Stimulated activated naive CD8-positive, alpha-beta T cell treated with anti-CD3 and anti-CD28 coated beads, Interleukin-15, Interleukin-2, amounts not matched to agents 100 ng/mL and 50 ng/mL, for 24 hours (primary cell): ENCODE results near the gene KDM8.
A peak's percentile ranks its signal among the peaks of the same experiment; 100 is the strongest.

Source experiments
- H3K27ac Mint-ChIP-seq: one replicate; pipeline ENCODE4 v1.8.0; 2021; ENCODE audit warnings: mild to moderate bottlenecking, mixed read lengths
- H3K27me3 Mint-ChIP-seq: one replicate; pipeline ENCODE4 v1.8.0; 2021; ENCODE audit warnings: mixed read lengths
- H3K36me3 Mint-ChIP-seq: one replicate; pipeline ENCODE4 v1.8.0; 2021; ENCODE audit warnings: low read depth, mixed read lengths
- H3K4me1 Mint-ChIP-seq: one replicate; pipeline ENCODE4 v1.8.0; 2021; ENCODE audit warnings: low read depth, mixed read lengths
- H3K4me3 Mint-ChIP-seq: one replicate; pipeline ENCODE4 v1.8.0; 2021; ENCODE audit warnings: mild to moderate bottlenecking, mixed read lengths
- H3K9me3 Mint-ChIP-seq: one replicate; pipeline ENCODE4 v1.8.0; 2021; ENCODE audit warnings: mixed read lengths

Gene KDM8

GRCh38 chr16:27203507-27204311, at the start of gene KDM8:
KDM8 (plus strand) TSS chr16:27203526; CDS start chr16:27210124, 6,598 bp downstream.
- Mint-ChIP-seq H3K27ac (peak within 1 kb of the TSS; percentile 100), H3K27me3 (no peaks in the 10 kb centered on the region), H3K4me3 (peak within 1 kb of the TSS; percentile 98), H3K4me1 (peaks cover 68% of the 10 kb centered on the region), H3K36me3 (peaks cover 4% of the 10 kb centered on the region), H3K9me3 (no peaks in the 10 kb centered on the region)

DNA sequence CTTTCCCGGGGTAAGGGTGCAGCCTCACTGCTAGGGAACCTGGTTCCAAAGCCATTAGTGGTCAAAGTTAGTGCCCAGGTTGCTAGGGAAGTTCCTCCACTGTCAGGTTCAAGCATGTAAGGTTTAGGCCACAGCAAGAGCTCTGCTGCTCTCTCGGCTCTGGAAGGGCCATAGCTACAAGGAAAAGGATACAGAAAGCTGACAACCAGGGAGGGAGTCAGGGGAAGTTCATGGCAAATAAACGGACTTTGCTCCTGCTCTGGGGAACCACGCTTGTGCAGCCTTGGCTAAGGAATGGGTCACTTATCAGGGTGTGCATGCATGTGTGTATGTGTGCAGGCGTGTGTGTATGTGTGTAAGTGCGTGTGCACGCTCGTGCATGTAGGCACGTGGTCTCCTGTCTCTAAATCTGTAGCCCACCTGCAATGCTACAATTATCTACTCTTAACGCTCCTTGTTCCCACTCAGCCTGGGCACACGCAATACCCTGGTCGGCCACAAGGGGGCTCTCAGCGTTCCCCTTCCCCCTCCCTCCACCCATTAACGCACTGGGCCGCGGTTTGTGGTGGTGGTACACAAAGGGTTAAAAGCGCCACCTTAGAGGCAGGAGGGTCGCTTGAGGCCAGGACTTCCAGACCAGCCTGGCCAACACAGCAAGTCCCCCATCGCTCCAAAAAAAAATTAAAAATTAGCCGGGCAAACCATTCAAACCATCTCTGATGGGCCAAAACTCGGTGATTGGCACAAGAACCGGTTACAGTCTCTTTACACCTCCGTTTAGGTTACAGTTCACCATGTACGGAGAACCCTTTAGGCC, 48.4 kb upstream of the KDM8 start:
- no peaks in the 10 kb centered on the region for H3K36me3 Mint-ChIP-seq
- H3K27me3 Mint-ChIP-seq: no peaks in the 10 kb centered on the region
- H3K4me3 Mint-ChIP-seq: no peak overlapping the region
- peaks cover 10% of the 10 kb centered on the region for H3K4me1 Mint-ChIP-seq
- H3K9me3 Mint-ChIP-seq: no peaks in the 10 kb centered on the region
- no peak overlapping the region for H3K27ac Mint-ChIP-seq

DNA sequence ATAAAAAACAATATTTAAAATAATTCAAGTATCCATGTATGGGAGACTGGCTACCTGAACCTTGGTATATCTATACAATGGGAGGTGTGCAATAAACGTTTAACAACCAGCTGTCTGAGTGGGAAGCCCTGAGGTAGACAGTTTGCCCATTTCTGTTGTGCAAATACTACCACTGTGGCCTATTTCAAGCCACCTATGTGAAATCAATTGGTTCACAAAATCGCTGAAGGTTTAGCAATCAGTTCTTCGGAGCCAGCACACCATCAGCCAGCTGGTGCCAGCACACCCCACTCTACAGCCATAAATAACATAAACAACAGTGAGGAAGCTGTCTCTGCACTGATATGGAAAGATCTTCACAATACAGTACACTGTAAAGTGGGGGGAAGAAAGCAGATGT, 46.7 kb upstream of the KDM8 start:
- Mint-ChIP-seq H3K27me3 (no peaks in the 10 kb centered on the region), H3K4me3 (no peak overlapping the region), H3K4me1 (peaks cover 10% of the 10 kb centered on the region), H3K36me3 (no peaks in the 10 kb centered on the region), H3K27ac (no peak overlapping the region), H3K9me3 (no peaks in the 10 kb centered on the region)

DNA sequence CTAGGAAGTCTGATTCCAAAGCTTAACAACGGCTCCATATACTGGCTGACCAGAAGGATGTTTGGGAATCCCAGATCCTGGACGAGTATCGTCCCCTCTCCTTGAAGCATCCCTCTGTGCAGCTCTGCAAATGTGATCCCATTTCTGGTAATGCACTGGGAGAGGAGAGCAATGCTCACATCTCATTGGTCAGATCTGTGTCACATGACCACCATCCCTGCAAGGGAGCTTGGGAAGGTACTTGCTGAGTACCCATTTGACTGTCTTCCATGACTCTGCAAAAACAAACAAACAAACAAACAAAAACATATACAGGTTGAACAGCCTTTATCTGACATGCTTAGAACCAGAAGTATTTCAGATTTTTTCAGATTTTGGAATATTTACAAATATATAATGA, 41.9 kb upstream of the KDM8 start:
- Mint-ChIP-seq H3K4me3 (no peak overlapping the region), H3K27ac (no peak overlapping the region), H3K36me3 (no peaks in the 10 kb centered on the region), H3K9me3 (peaks cover 3% of the 10 kb centered on the region), H3K4me1 (peaks cover 4% of the 10 kb centered on the region), H3K27me3 (no peaks in the 10 kb centered on the region)

- H3K27ac Mint-ChIP-seq: no peak overlapping the region
- H3K4me1 Mint-ChIP-seq: peaks cover 19% of the 10 kb centered on the region
- H3K9me3 Mint-ChIP-seq: peaks cover 3% of the 10 kb centered on the region
- no peaks in the 10 kb centered on the region for H3K36me3 Mint-ChIP-seq
- H3K4me3 Mint-ChIP-seq: no peak overlapping the region
- no peaks in the 10 kb centered on the region for H3K27me3 Mint-ChIP-seq
Observed at GRCh38 chr16:27164352-27164751, 39.0 kb upstream of the KDM8 start.

GRCh38 chr16:27165576-27165975, 37.8 kb upstream of the KDM8 start:
- H3K27me3 Mint-ChIP-seq: no peaks in the 10 kb centered on the region
- H3K9me3 Mint-ChIP-seq: peaks cover 3% of the 10 kb centered on the region
- H3K4me1 Mint-ChIP-seq: peaks cover 32% of the 10 kb centered on the region
- no peaks in the 10 kb centered on the region for H3K36me3 Mint-ChIP-seq
- H3K4me3 Mint-ChIP-seq: no peak overlapping the region
- H3K27ac Mint-ChIP-seq: no peak overlapping the region

- peak overlapping the region; percentile 87 for H3K27ac Mint-ChIP-seq
- H3K9me3 Mint-ChIP-seq: peaks cover 12% of the 10 kb centered on the region
- H3K27me3 Mint-ChIP-seq: no peaks in the 10 kb centered on the region
- H3K4me3 Mint-ChIP-seq: no peak overlapping the region
- H3K4me1 Mint-ChIP-seq: peaks cover 61% of the 10 kb centered on the region
- H3K36me3 Mint-ChIP-seq: peaks cover 12% of the 10 kb centered on the region
Observed at GRCh38 chr16:27168790-27169189, 34.5 kb upstream of the KDM8 start.

- H3K27ac Mint-ChIP-seq: peak overlapping the region; percentile 87
- peaks cover 69% of the 10 kb centered on the region for H3K4me1 Mint-ChIP-seq
- H3K36me3 Mint-ChIP-seq: peaks cover 12% of the 10 kb centered on the region
- H3K4me3 Mint-ChIP-seq: peak overlapping the region; percentile 55
- peaks cover 12% of the 10 kb centered on the region for H3K9me3 Mint-ChIP-seq
- H3K27me3 Mint-ChIP-seq: no peaks in the 10 kb centered on the region
Observed at GRCh38 chr16:27169511-27170071, 33.7 kb upstream of the KDM8 start.

GRCh38 chr16:27171584-27171983, 31.7 kb upstream of the KDM8 start:
- no peak overlapping the region for H3K4me3 Mint-ChIP-seq
- H3K27me3 Mint-ChIP-seq: no peaks in the 10 kb centered on the region
- H3K9me3 Mint-ChIP-seq: peaks cover 12% of the 10 kb centered on the region
- peak overlapping the region; percentile 68 for H3K27ac Mint-ChIP-seq
- peaks cover 12% of the 10 kb centered on the region for H3K36me3 Mint-ChIP-seq
- H3K4me1 Mint-ChIP-seq: peaks cover 83% of the 10 kb centered on the region

DNA sequence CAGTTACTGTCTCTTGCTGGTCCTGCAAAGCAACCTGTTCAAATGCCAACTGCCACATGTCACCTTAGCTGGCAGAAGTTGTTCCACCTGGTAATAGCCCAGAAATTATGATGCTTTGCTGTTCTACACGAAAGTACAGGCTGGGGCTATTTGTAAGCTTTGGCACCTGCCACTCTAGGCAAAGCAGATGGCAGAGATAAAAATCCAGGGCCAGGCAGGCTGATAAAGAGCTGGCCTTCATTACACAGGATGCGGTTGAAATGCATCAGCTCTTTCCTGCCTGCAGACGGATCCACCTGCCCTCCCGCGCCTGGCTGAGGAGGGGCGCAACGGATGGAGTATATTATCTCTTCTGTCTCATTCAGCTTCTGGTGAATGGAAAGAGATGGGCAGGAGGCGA, 29.3 kb upstream of the KDM8 start:
- Mint-ChIP-seq H3K36me3 (peaks cover 12% of the 10 kb centered on the region), H3K27me3 (no peaks in the 10 kb centered on the region), H3K4me1 (peaks cover 93% of the 10 kb centered on the region), H3K4me3 (no peak overlapping the region), H3K27ac (peak overlapping the region; percentile 39), H3K9me3 (peaks cover 12% of the 10 kb centered on the region)

DNA sequence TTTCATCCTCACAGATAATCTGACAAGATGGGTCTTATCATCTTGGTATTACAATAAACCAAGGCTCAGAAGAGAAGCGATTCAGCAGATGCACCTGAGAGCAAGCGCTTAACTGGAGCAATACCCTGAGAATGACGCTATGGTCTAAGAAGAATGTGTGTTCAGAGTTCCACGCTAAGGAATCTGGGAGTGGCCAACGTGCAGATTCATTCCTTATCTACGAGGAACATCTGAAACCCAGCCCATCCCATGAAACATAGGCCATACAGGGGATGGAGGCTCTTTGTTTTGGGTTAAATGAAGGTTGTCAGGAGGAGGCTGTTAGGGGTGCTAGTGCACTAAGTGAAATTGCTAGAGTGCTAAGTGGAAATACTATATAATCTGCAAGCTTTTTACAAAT, 28.5 kb upstream of the KDM8 start:
- Mint-ChIP-seq H3K27ac (peak overlapping the region; percentile 54), H3K4me1 (peaks cover 93% of the 10 kb centered on the region), H3K9me3 (peaks cover 12% of the 10 kb centered on the region), H3K27me3 (no peaks in the 10 kb centered on the region), H3K4me3 (no peak overlapping the region), H3K36me3 (peaks cover 12% of the 10 kb centered on the region)

- Mint-ChIP-seq H3K27ac (peak overlapping the region; percentile 64), H3K4me3 (peak overlapping the region; percentile 10), H3K9me3 (peaks cover 12% of the 10 kb centered on the region), H3K4me1 (peaks cover 84% of the 10 kb centered on the region), H3K36me3 (peaks cover 12% of the 10 kb centered on the region), H3K27me3 (no peaks in the 10 kb centered on the region)
Observed at GRCh38 chr16:27175888-27176287, 27.4 kb upstream of the KDM8 start.

DNA sequence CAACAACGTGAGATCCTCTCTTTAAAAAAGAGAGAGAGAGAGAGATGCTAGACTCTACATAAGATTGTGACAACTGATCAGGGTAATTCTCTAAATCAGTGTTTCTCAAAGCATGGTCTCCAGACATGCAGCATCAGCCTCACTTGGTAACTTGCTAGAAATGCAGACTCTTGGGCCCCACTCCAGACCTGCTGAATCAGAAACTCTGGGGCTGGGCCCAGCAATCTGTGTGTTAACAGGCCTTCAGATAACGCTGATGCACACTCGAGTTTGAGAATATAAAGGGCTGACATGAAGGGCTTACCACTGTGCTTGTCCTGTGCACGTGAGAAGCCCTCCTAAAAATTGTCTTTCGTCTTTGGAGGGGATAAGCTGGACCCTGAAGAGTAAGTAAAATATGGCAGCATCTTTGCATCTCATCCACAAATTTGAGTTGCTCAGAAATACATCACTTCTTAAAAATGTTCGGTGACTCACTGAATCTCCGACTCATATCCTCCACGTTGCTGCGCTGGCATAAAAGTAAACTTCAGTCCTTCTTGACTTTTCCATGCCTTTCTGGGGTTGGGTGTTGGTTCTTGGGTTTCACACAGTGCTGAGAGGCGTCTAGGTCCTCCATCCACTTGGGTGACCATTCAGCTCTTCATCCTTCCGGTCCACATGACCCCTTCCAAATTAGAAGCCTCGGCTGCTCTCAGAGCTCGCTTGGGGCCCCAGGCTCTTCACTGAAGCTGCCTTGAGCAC, 26.1 kb upstream of the KDM8 start:
- Mint-ChIP-seq H3K9me3 (peaks cover under 1% of the 10 kb centered on the region), H3K4me1 (peaks cover 73% of the 10 kb centered on the region), H3K27ac (peak overlapping the region; percentile 93), H3K36me3 (peaks cover under 1% of the 10 kb centered on the region), H3K27me3 (no peaks in the 10 kb centered on the region), H3K4me3 (no peak overlapping the region)

DNA sequence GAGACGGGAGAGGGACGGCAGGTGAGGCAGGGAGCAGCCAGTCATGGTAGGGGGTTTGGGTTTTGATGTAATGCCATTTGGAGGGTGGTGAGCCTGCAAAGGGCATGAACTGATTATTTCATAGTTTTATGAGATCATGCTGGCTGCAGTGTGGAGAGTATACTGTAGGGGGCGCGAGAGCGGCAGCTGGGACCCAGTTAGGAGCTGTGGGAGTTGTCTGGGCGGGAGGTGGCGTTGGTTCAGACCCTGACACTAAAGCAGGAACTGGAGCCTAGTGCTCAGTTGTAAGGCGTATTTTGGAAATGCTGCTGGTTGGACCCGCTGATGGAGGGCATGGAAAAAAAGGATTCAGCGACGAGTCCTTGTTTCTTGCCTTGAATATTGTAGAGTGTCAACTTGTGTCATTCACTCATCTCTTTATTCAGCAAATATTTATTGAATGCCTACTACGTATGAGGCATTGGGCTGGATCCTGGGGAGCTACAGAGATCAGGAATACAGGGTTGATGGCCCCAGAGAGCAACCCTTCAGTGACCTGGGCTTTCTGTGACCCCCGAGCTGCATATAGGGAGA, 23.7 kb upstream of the KDM8 start:
- no peaks in the 10 kb centered on the region for H3K9me3 Mint-ChIP-seq
- no peaks in the 10 kb centered on the region for H3K36me3 Mint-ChIP-seq
- no peak overlapping the region for H3K4me3 Mint-ChIP-seq
- H3K27ac Mint-ChIP-seq: peak overlapping the region; percentile 76
- H3K4me1 Mint-ChIP-seq: peaks cover 49% of the 10 kb centered on the region
- no peaks in the 10 kb centered on the region for H3K27me3 Mint-ChIP-seq
